NCI-H524 (cell line): Measurements from ENCODE around the gene IFIH1.
A peak's percentile ranks its signal among the peaks of the same experiment; 100 is the strongest.

Experiments
- DNase-seq, 2 experiments: peaks; one replicate each; lab custom pipeline; 2025; lab: John Stamatoyannopoulos, UW

The IFIH1 gene

GRCh38 chr2:162318328-162319180 lies at the start of gene IFIH1:
IFIH1 (minus strand) TSS chr2:162318684; CDS start chr2:162318307, 377 bp downstream.
- peak in 1 of 2 experiments; percentile 46 for DNase-seq

- DNase-seq, result no peak
Observed at GRCh38 chr2:162365392-162365791, 46.9 kb upstream of the IFIH1 start.

DNA sequence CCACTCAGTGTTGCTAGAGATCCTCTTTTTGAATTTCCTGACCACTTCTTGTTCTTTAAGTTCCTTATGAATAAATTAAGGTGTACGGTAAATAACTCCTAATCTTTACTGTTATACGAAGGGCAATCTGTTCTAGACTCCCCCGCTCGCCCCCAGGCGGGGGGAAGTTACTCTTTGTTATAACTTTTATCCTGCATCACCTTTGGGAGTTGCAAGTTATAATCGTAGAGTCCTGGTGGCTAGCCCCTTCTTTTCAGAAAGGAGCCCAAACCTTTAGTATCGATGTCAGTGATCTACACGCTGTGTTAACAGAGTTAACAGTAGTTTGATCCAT lies 26.1 kb upstream of the IFIH1 start:
- peak in 1 of 2 experiments; percentile 28 for DNase-seq

GRCh38 chr2:162343824-162344616 lies 25.5 kb upstream of the IFIH1 start, which contains the start of gene GCA:
GCA (plus strand) TSS chr2:162344132; CDS start chr2:162344249, 117 bp downstream.
- peak; percentile 89 to 95 for DNase-seq

- DNase-seq, result no peak
Observed at GRCh38 chr2:162343492-162343823, 25.0 kb upstream of the IFIH1 start.

GRCh38 chr2:162342841-162343240 lies 24.4 kb upstream of the IFIH1 start:
- DNase-seq, result no peak

DNA sequence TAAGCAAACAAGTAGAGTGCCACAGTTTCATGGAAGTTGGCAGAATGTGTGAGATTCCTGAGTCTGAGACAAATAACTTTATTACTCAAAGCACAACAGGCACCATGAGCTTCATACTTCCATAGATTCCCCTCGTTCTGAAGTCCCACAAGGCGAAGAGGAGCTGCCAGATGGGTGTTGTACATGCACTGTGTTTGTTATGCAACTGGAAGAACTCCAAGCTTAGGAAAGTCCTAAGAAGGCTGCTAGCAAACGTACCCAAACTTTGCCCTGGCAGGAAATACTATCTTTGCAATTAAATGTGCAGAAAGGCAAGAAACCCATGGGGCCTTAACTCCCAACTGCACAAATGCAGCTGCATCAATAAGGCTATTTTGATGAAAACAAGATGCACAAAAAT lies 23.8 kb upstream of the IFIH1 start:
- no peak for DNase-seq

GRCh38 chr2:162340822-162341221 lies 22.3 kb upstream of the IFIH1 start:
- no peak for DNase-seq

DNA sequence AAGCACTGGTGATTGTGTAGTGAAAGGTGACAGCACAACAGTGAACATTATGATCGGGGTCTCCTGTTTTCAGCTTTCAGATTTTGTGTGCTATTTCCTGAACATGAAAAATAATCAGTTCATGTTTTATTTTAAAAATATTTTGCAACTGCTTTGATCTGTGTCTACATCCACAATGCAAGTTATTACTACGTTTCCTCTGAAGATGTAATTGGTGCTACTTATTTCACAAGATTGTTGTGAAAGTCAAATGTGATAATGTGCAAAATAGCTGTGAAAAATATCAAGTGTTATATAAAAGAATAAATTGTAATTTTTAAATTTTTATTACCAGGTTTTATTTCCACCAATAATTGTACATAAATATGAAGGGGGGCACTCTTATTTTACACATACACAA lies 19.4 kb upstream of the IFIH1 start:
- no peak for DNase-seq

- DNase-seq, result peak; percentile 12 to 46
Observed at GRCh38 chr2:162333968-162334367, 15.5 kb upstream of the IFIH1 start.

GRCh38 chr2:162330881-162331280 lies 12.4 kb upstream of the IFIH1 start:
- DNase-seq, result no peak

DNA sequence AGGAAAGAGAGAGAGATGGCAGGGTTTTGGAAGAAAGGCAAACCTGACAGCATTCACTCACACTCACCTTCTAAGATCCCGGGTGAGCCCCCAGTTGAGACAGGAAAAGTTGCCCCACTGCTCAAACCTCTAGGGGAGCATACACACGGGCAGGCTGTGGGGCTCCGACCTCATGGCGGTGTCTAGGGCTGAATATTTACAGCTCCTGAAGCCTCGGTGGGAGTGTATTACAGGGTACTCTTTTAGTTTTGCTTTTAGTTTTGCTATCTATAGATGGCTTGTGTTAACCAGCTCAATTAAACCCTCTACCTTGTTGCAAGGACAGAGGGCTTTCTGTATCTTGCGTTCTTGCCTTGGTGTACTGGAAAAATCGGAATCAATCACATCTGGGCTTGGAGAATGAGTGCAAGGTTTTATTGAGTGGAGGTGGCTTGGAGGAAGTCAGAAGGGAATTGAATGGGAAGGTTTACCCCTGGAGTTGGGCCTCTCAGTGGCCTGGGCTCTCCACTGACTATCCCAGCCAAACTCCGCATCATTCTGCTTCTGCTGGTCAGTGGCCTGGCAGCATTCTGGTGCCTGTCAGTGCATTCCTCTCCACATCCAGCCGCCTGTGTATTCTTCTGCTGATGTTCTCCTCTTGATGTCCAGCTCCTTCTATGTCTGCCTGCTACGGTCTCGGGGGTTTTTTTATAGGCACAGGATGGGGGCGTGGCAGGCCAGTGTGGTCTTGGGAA lies 10.1 kb upstream of the IFIH1 start:
- no peak for DNase-seq

DNA sequence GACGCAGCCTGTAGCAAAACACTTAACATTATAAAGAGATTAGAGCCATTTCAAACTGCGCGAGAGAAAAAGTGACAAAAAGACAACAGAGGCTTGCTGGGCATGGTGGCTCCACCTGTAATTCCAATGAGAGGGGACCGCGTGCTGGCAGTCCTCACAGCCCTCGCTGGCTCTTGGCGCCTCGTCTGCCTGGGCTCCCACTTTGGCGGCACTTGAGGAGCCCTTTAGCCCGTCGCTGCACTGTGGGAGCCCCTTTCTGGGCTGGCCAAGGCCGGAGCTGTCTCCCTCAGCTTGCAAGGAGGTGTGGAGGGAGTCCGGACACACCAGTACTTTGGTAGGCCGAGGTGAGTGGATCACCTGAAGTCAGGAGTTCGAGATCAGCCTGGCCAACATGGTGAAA lies 9.3 kb upstream of the IFIH1 start:
- no peak for DNase-seq

- no peak for DNase-seq
Observed at GRCh38 chr2:162327134-162327769, 8.8 kb upstream of the IFIH1 start.

DNA sequence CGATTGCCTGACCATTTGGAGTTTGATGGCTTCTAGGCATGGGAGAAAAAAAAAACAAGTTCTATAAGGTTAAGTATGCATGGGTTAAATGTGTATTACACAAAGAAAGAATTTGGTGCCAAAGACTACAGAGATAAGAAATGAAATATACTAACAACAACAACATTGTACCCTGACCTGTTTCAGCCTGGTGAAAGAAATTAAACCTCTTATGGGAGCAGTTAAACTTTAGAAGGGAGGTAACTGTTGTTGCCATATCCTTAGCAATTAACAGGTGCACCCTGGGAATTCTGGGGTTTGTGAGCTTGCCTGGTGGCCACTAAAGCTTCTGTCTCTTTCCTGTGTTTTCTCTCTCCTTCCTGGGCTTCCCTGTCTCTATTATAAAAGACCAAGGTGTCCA lies 6.5 kb upstream of the IFIH1 start:
- no peak for DNase-seq

- DNase-seq, result no peak
Observed at GRCh38 chr2:162320864-162321517, 2.5 kb upstream of the IFIH1 start.

- peak in 1 of 2 experiments; percentile 10 for DNase-seq
Observed at GRCh38 chr2:162317861-162318327, 590 bp downstream of the IFIH1 start.

DNA sequence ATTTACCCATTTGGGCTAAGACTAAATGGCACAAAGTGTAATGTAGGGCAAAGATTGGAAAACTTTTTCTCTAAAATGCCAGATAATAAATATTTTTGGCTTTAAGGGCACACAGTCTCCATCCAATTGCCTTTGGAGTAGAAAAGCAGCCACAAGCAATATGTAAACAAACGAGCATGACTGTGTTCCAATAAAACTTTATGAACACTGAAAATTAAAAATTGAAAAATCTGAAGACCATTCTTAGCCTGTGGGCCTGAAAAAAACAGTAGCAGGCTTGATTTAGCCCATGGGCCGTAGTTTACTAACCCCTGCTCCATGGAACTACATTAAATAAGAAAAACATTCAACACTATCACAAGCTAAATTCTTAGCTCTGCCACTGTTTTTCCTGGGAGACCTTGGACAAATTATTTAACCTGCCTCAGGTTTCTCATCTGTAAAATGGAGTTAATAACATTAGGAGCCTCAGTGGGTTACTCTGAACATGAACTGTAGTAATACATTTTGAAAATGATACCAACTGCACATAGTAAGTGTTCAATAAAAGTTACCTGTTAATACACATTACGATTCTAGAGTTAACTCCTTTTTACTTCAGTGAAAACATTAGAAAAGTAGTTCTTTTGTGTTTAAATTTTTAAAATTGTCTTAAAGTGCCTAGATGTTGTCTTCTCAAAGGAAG lies 1.3 kb downstream of the IFIH1 start:
- DNase-seq, result no peak

DNA sequence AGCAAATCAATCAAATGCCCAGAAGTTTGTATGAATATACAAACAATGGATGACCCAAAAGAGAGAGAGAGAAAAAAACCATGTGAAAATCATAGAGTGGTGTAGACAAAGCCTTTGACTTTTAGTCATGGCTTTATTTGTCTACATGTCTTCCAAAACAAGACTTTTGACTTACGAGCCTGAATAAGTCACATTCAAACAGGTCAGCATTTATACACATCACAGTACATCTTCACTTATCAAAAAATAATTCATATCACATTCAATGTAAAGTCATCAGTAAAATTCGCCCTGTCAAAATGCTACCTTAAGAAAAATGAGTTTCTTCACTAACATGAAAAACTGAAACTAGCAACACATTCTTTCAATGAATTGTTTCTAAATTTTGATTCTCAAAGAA lies 1.9 kb downstream of the IFIH1 start:
- DNase-seq, result no peak

GRCh38 chr2:162315938-162316337 lies 2.5 kb downstream of the IFIH1 start:
- DNase-seq, result no peak

- no peak for DNase-seq
Observed at GRCh38 chr2:162312853-162313252, 5.6 kb downstream of the IFIH1 start.
